H9 (cell line): ENCODE data around the gene IRX2. TPM values are rescaled to one million over a fixed set of nuclear protein-coding genes. Genes with fewer than 3 reads are reported as not detected.

Source experiments
- DNase-seq: peaks from one replicate; pipeline ENCODE4 v3.0.0-alpha.2; 2017
- H2AFZ ChIP-seq: one replicate; pipeline ENCODE4 v1.6.1; 2013; ENCODE audit warnings: mild to moderate bottlenecking, low read length, control low read depth, moderate library complexity
- H2AK5ac ChIP-seq: 2 replicates; pipeline ENCODE4 v1.6.1; 2013; ENCODE audit warnings: low read length, control low read depth, mixed read lengths; ENCODE audit not compliant: insufficient read length
- H2BK120ac ChIP-seq: one replicate; pipeline ENCODE4 v1.6.1; 2013; ENCODE audit warnings: low read depth, mild to moderate bottlenecking, low read length, control low read depth, inconsistent platforms; ENCODE audit not compliant: poor library complexity, severe bottlenecking
- H2BK12ac ChIP-seq: 2 replicates; pipeline ENCODE4 v1.6.1; 2013; ENCODE audit warnings: low read length, control low read depth, mixed read lengths, low read depth; ENCODE audit not compliant: insufficient read length
- H2BK15ac ChIP-seq: 2 replicates; pipeline ENCODE4 v1.6.1; 2013; ENCODE audit warnings: low read depth, low read length, control low read depth
- H2BK20ac ChIP-seq: one replicate; pipeline ENCODE4 v1.6.1; 2013; ENCODE audit warnings: low read depth, mild to moderate bottlenecking, low read length, control low read depth, inconsistent platforms; ENCODE audit not compliant: poor library complexity, severe bottlenecking
- H2BK5ac ChIP-seq: 2 replicates; pipeline ENCODE4 v1.6.1; 2013; ENCODE audit warnings: low read length, control low read depth, mixed read lengths; ENCODE audit not compliant: insufficient read length
- H3K14ac ChIP-seq: 2 replicates; pipeline ENCODE4 v1.6.1; 2013; ENCODE audit warnings: low read length, control low read depth; ENCODE audit not compliant: insufficient read depth
- H3K18ac ChIP-seq: 2 replicates; pipeline ENCODE4 v1.6.1; 2013; ENCODE audit warnings: low read depth, mild to moderate bottlenecking, mixed read lengths, low read length, control low read depth; ENCODE audit not compliant: insufficient read length
- H3K23ac ChIP-seq: 2 replicates; pipeline ENCODE4 v1.6.1; 2013; ENCODE audit warnings: low read length, control low read depth, mixed read lengths, low read depth; ENCODE audit not compliant: insufficient read length
- H3K23me2 ChIP-seq: 2 replicates; pipeline ENCODE4 v1.6.1; 2013; ENCODE audit warnings: low read depth, mild to moderate bottlenecking, mixed read lengths, low read length, control low read depth; ENCODE audit not compliant: insufficient read length, poor library complexity, severe bottlenecking
- H3K27ac ChIP-seq: 2 replicates; pipeline ENCODE4 v1.5.1; 2013; ENCODE audit warnings: low read length, control low read depth, mixed read lengths, low read depth; ENCODE audit not compliant: insufficient read length
- H3K27me3 ChIP-seq: 2 replicates; pipeline ENCODE4 v1.6.1; 2013; ENCODE audit warnings: low read length, control low read depth, inconsistent platforms; ENCODE audit not compliant: insufficient read depth
- H3K4ac ChIP-seq: 2 replicates; pipeline ENCODE4 v1.6.1; 2013; ENCODE audit warnings: low read depth, mild to moderate bottlenecking, control low read depth, inconsistent platforms, low read length, moderate library complexity
- H3K4me1 ChIP-seq: 2 replicates; pipeline ENCODE4 v1.6.1; 2013; ENCODE audit warnings: low read length, control low read depth, inconsistent platforms; ENCODE audit not compliant: insufficient read depth
- H3K4me2 ChIP-seq: 2 replicates; pipeline ENCODE4 v1.6.1; 2013; ENCODE audit warnings: low read length, control low read depth, mixed read lengths; ENCODE audit not compliant: insufficient read length, insufficient read depth
- H3K56ac ChIP-seq: 2 replicates; pipeline ENCODE4 v1.6.1; 2013; ENCODE audit warnings: low read depth, mild to moderate bottlenecking, mixed read lengths, low read length, control low read depth; ENCODE audit not compliant: insufficient read length
- H3K79me1 ChIP-seq: 2 replicates; pipeline ENCODE4 v1.6.1; 2013; ENCODE audit warnings: low read depth, mild to moderate bottlenecking, moderate library complexity, low read length, control low read depth, inconsistent platforms; ENCODE audit not compliant: insufficient read depth, poor library complexity, severe bottlenecking
- H3K79me2 ChIP-seq: 2 replicates; pipeline ENCODE4 v1.6.1; 2013; ENCODE audit warnings: low read length, control low read depth, inconsistent platforms; ENCODE audit not compliant: insufficient read depth
- H3K9ac ChIP-seq: 2 replicates; pipeline ENCODE4 v1.6.1; 2013; ENCODE audit warnings: low read length, control low read depth, mixed read lengths; ENCODE audit not compliant: insufficient read length; ENCODE audit errors: extremely low read depth
- H3K9me3 ChIP-seq: one replicate; pipeline ENCODE4 v1.6.1; 2013; ENCODE audit warnings: low read depth, low read length, inconsistent platforms; ENCODE audit not compliant: control insufficient read depth
- H3T11ph ChIP-seq: one replicate; pipeline ENCODE4 v1.6.1; 2013; ENCODE audit warnings: mild to moderate bottlenecking, low read length, control low read depth, inconsistent platforms
- H4K20me1 ChIP-seq: one replicate; pipeline ENCODE4 v1.6.1; 2013; ENCODE audit not compliant: control insufficient read depth, insufficient read length, insufficient read depth
- H4K5ac ChIP-seq: 2 replicates; pipeline ENCODE4 v1.6.1; 2013; ENCODE audit warnings: low read depth, mild to moderate bottlenecking, mixed read lengths, low read length, control low read depth; ENCODE audit not compliant: insufficient read length
- H4K8ac ChIP-seq: replicated peaks from 2 replicates; pipeline ENCODE4 v1.6.1; 2013; ENCODE audit warnings: low read length, control low read depth, mixed read lengths, low read depth; ENCODE audit not compliant: insufficient read length
- H4K91ac ChIP-seq: 2 replicates; pipeline ENCODE4 v1.6.1; 2013; ENCODE audit warnings: low read depth, mild to moderate bottlenecking, moderate library complexity, mixed read lengths, low read length, control low read depth; ENCODE audit not compliant: insufficient read length
- H3K27ac Mint-ChIP-seq, 3 experiments: 2 replicates in 2 of 3; 3 replicates in 1 of 3; pipeline ENCODE4 v1.8.0; 2020 to 2021; ENCODE audit warnings: mixed read lengths in 3 of 3, mild to moderate bottlenecking in 1 of 3, moderate library complexity in 1 of 3
- H3K27me3 Mint-ChIP-seq: 2 replicates; pipeline ENCODE4 v1.8.0; 2021; ENCODE audit warnings: low read depth, mild to moderate bottlenecking, moderate library complexity, mixed read lengths
- H3K36me3 Mint-ChIP-seq, 3 experiments: 2 replicates in 2 of 3; 3 replicates in 1 of 3; pipeline ENCODE4 v1.8.0; 2020 to 2021; ENCODE audit warnings: low read depth in 3 of 3, mixed read lengths in 3 of 3; ENCODE audit not compliant: insufficient read depth in 1 of 3
- H3K4me1 Mint-ChIP-seq, 2 experiments: 2 replicates each; pipeline ENCODE4 v1.8.0; 2020; ENCODE audit warnings: mixed read lengths in 2 of 2
- H3K4me3 Mint-ChIP-seq, 2 experiments: 2 replicates in 1 of 2; 3 replicates in 1 of 2; pipeline ENCODE4 v1.8.0; 2020 to 2021; ENCODE audit warnings: mild to moderate bottlenecking in 2 of 2, mixed read lengths in 2 of 2, moderate library complexity in 1 of 2
- H3K9me3 Mint-ChIP-seq, 2 experiments: 2 replicates in 1 of 2; 3 replicates in 1 of 2; pipeline ENCODE4 v1.8.0; 2020; ENCODE audit warnings: mild to moderate bottlenecking in 2 of 2, mixed read lengths in 2 of 2, moderate library complexity in 1 of 2
- CTCF ChIP-seq: fragments of 200-600 bp; sonication (generic); conservative IDR thresholded peaks from 3 replicates; pipeline ENCODE4 v1.8.0; 2021; ENCODE audit warnings: antibody characterized with exemption, mild to moderate bottlenecking
- WGBS: extraction: QIAGEN DNeasy Blood & Tissue Kit; methylation state at CpG from one replicate; pipeline ENCODE4 v1.1.7; 2013; ENCODE audit warnings: missing lambda C conversion rate, low lambda C conversion rate, mixed read lengths; ENCODE audit not compliant: insufficient read length; ENCODE audit errors: extremely low coverage; 5-methylcytosine and 5-hydroxymethylcytosine counted together
- total RNA-seq: library from RNA; stranded (reverse); gene quantifications from 2 replicates; pipeline ENCODE4 v1.2.1, GENCODE V29; 2021

Gene IRX2
- total RNA-seq, 1 experiment from 2014 or later: 91.6 TPM

- no peaks in the 10 kb centered on the region for H4K20me1 ChIP-seq
- H2BK15ac ChIP-seq: no peak overlapping the region
- H4K8ac ChIP-seq: no peak overlapping the region
- no peak overlapping the region for H3K23ac ChIP-seq
- peaks cover 43 to 54% of the 10 kb centered on the region in 2 experiments for H3K4me1 Mint-ChIP-seq
- no peak overlapping the region for H2BK12ac ChIP-seq
- peaks cover 27% of the 10 kb centered on the region; the same call in 1 of the 2 replicates for H3K27me3 ChIP-seq
- no peak overlapping the region for H4K5ac ChIP-seq
- H2BK20ac ChIP-seq: no peak overlapping the region
- H3K79me1 ChIP-seq: no peaks in the 10 kb centered on the region
- H3K9me3 ChIP-seq: no peaks in the 10 kb centered on the region
- whole genome bisulfite sequencing: no CpG with 5 or more reads among the region's 11 CpGs
- H3K79me2 ChIP-seq: no peaks in the 10 kb centered on the region
- peaks cover 69% of the 10 kb centered on the region for H3K27me3 Mint-ChIP-seq
- no peak overlapping the region for H3K4me3 Mint-ChIP-seq
- H3K4me2 ChIP-seq: no peak overlapping the region
- no peak overlapping the region for H2BK5ac ChIP-seq
- no peak overlapping the region for H4K91ac ChIP-seq
- H3K36me3 Mint-ChIP-seq: peaks cover 2 to 21% (median 6%) of the 10 kb centered on the region in 3 experiments; a peak in 6 of 7 replicates
- no peak for TF ChIP-seq CTCF
- no peak for DNase-seq
- no peak overlapping the region for H3K9ac ChIP-seq
- H3K18ac ChIP-seq: no peak overlapping the region
- no peak overlapping the region for H2AK5ac ChIP-seq
- H3K14ac ChIP-seq: no peak overlapping the region
- peaks cover 7% of the 10 kb centered on the region; the same call in 1 of the 2 replicates for H3K4me1 ChIP-seq
- H3K9me3 Mint-ChIP-seq: peaks cover 2 to 20% of the 10 kb centered on the region in 2 experiments; a peak in 2 of 5 replicates
- no peak overlapping the region for H2AFZ ChIP-seq
- no peak overlapping the region for H2BK120ac ChIP-seq
- H3K27ac Mint-ChIP-seq: no peak overlapping the region
- H3K4ac ChIP-seq: no peak overlapping the region
- no peak overlapping the region for H3K56ac ChIP-seq
- peaks cover 14% of the 10 kb centered on the region for H3K23me2 ChIP-seq
- no peak overlapping the region for H3T11ph ChIP-seq
- no peak overlapping the region for H3K27ac ChIP-seq
These were observed 8.4 kb upstream of the IRX2 start for GRCh38 chr5:2759696-2760461.
